GM18867 (cell line): ENCODE results near the gene ADAMTS3.
"Not testable (repeated sequence)": the region's sequence is repeated elsewhere in the genome, so short reads cannot be mapped to it uniquely, and the experiment has no call there.

ENCODE experiments used
- ATAC-seq: cut with Tn5 transposase; IDR thresholded peaks from one replicate; pipeline ENCODE4 v1.9.1; 2021; ENCODE audit warnings: mild to moderate bottlenecking, moderate library complexity; ENCODE audit not compliant: unreplicated experiment

Gene ADAMTS3

GRCh38 chr4:72473434-72473900, 95.6 kb downstream of the ADAMTS3 start:
- no peak for ATAC-seq

GRCh38 chr4:72471816-72472215, 97.2 kb downstream of the ADAMTS3 start:
- no peak for ATAC-seq

DNA sequence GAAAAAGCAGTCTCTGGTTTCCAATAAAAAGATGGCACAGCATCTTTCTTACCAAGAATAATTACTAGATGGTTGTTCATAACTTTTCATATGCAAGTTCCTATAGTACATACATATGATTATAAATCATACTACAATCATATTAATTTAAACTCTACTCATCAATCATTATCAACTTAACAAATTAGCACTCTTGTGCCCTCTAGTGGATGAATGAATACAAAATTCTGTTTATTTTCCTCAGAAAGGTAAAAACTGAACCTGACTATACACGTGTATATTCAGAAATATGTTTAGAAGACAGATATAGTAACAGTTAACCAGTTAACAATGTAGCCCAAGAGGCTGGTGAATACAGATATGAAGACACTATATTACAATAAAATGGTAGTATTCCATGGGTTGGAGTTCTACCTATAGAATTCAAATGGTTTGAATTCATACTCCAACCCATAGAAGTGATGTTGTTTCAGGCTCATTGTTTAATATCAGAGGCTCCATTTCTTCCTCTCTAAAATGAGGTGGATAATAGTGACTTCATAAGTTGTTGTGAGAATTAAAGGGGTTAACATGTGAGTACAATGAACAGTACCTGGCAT, 100.0 kb downstream of the ADAMTS3 start:
- no peak for ATAC-seq

DNA sequence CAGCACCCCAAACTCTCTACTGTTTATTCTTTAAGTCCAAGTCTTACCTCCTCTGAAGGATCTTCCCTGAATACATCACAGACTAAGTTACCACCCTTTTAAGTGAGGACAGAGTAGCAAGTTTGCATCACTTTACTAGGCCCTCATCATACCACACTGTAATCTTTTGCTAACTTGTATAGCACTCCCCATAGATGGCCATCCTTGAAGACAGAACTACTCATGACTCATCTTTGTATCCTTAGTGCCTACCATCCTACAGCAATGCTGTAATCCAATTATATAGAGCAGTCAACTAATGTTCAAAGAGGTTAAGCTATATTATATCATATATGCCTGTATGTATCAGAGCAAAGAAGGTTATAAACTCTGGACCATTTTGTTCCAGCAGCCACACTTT, 101.4 kb downstream of the ADAMTS3 start:
- ATAC-seq = no peak

GRCh38 chr4:72463724-72464123, 105.3 kb downstream of the ADAMTS3 start:
- no peak for ATAC-seq

GRCh38 chr4:72457158-72457557, 111.9 kb downstream of the ADAMTS3 start:
- no peak for ATAC-seq

GRCh38 chr4:72451349-72451748, 117.7 kb downstream of the ADAMTS3 start:
- ATAC-seq = no peak

DNA sequence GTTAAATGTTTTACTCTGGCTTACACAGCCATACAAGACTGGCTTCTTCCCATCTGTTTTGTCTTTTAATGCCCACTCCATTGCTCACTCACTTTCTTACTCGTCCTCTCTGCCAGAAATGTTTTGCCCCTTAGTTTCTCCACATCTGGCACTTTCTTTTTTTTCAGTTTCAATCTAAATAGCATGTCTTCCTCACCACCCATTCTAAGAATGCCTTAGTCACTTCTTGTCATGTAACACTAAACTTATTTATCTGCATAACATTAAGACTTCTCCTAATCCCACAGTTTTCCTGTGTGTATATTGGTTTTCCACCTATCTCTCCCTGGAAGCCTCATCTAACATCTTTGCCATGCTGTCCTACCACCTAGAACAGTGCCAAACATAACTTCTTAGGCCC, 119.3 kb downstream of the ADAMTS3 start:
- no peak for ATAC-seq

DNA sequence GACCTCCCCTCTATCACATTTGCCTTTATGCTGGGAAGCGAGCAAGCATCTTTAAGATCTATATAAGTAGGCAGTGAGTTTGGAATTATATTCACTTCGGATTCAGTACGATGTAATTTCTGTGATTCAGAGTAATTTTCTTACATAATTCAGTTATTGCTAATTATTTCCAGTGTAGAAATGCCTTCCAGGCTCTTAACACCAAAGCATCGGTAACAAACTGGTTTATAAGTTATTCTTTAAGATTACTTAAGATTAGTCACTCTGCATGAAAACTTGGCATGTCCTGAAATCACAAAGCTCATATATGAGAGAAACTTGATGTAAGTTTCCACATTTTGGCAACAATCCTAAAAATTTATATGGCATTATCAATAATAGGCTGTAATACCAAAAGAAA, 120.8 kb downstream of the ADAMTS3 start:
- no peak for ATAC-seq

- no peak for ATAC-seq
Observed at GRCh38 chr4:72446353-72447055, 122.5 kb downstream of the ADAMTS3 start.

GRCh38 chr4:72444092-72444491, 124.9 kb downstream of the ADAMTS3 start:
- no peak for ATAC-seq

GRCh38 chr4:72442715-72443114, 126.3 kb downstream of the ADAMTS3 start:
- no peak for ATAC-seq

DNA sequence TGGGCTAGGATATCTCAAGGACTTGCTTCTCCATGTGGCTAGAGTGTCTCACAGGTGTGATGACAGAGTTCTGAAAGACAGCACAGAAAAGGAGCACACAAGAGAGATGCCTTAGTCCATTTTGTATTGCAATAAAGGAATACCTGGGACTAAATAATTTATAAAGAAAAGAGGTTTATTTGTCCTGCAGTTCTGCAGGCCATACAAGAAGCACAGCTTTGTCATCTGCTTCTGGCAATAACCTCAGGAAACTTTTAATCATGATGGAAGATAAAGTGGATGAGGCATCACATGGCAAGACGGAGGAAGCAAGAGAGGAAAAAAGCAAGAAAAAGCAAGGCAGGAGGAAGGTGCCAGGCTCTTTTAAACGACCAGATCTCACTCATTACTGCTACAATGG, 126.9 kb downstream of the ADAMTS3 start:
- no peak for ATAC-seq

DNA sequence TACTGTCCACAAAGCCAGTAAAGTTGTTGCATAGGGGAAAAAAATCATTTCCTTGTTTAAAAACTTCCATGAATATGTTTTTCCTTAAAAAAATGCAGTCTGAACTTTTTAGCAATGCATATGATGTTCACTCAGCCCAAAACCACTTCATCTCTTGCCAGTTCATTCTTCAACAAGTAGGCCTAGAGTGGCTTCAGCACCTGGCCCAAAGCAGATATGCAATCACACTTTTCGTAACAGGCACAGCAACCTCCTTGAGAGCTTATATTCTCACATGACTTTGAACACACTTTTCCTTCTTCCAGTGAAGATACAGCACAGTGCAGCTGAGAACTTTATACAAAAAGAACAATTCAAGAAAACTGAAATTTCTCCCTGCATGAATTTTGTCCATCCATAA, 128.6 kb downstream of the ADAMTS3 start:
- ATAC-seq = no peak

DNA sequence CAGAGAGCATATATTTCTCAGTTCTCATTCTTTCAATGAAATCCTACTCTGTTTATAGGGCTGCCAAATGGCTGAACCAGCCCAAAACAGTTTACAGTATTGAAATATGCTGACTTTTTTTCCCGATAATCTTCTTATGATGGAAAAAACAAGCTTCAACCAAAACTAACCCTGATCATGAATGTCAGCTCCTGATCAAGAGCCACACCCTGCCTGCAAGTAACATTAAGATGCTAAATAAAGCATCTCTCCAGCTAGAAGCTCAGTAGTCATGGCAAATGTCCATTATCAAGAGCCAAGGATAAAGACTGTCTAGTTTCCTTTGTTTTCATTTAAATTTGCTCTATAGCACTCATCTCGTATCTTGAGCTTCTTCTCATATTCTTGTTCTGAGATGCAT, 136.0 kb downstream of the ADAMTS3 start:
- ATAC-seq = no peak

- ATAC-seq = no peak
Observed at GRCh38 chr4:72432282-72432681, 136.7 kb downstream of the ADAMTS3 start.

DNA sequence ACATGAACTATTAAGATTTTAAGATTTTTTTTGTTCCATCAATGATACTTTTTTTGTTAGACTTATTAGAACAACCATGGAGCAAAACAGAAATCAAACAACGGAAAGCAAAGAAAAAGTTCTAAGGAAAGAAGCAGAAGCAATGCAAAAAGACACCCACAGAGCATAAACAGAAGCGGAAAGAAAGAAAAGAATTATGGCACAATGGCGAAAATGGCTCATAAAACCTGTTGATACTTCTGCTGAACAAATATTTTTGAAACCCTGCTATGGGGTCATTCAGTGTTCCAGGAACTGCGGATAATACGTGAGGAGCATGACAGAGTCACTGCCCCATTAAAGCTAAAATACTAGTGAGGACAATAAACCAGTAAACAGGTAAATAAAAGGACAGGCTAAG, 138.0 kb downstream of the ADAMTS3 start:
- no peak for ATAC-seq

DNA sequence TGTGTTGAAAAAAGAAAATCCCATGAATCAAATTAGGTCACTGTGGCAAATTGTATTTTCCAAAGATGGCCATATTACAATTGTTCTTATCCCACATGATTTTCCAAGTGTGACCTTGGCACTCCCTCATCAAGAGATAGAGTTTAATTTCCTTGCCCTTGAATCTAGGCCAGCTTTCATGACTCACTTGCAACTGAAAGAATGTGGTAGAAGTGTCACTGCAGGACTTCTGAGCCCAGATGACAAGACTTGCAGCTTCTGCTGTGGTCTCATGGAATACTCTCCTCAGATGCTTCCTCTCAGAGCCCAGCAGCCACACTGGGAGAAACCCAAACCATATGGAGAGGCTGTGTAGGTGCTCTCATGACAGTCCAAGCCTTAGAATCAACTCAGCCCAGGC, 139.0 kb downstream of the ADAMTS3 start:
- ATAC-seq = no peak

DNA sequence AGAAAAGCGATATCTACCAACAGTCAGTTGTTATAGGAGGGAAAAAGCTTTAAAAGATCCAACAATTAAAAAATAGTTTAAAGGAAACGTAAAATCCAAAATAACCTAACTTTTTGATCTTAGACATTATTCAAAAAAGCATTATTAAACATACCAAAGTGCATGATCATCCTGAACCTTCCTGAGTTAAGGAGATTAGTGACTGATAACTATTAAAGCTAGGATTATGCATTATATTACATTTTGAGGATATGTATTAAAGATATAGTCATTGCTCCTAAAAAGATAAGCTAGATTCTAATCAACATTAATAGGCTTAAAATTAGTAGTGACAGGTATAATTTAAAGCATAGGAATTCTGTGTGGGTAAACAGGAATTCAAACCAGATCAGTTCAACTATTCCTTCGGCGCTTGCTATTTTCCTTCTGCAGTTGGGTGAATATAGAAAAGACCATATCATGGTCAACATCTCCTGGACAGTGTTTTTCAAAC, 139.6 kb downstream of the ADAMTS3 start:
- no peak for ATAC-seq

- no peak for ATAC-seq
Observed at GRCh38 chr4:72427057-72427456, 142.0 kb downstream of the ADAMTS3 start.

DNA sequence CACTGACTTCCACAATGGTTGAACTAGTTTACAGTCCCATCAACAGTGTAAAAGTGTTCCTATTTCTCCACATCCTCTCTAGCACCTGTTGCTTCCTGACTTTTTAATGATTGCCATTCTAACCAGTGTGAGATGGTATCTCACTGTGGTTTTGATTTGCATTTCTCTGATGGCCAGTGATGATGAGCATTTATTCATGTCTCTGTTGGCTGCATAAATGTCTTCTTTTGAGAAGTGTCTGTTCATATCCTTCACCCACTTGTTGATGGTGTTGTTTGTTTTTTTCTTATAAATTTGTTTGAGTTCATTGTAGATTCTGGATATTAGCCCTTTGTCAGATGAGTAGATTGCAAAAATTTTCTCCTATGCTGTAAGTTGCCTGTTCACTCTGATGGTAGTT, 143.1 kb downstream of the ADAMTS3 start:
- not testable (repeated sequence) for ATAC-seq

- ATAC-seq = no peak
Observed at GRCh38 chr4:72424006-72424405, 145.0 kb downstream of the ADAMTS3 start.

- ATAC-seq = no peak
Observed at GRCh38 chr4:72422416-72422815, 146.6 kb downstream of the ADAMTS3 start.
